ENCODE data around the gene COQ5.

Gene COQ5

GRCh38 chr12:120500581-120500980, 28.4 kb downstream of the COQ5 start:
- Histone ChIP-seq H3K27ac (ENCODE audit: low read depth, low read length) (no peak overlapping the region), H4K20me1 (ENCODE audit: control insufficient read depth, insufficient read depth, low read depth, low read length) (peaks cover 11% of the 10 kb centered on the region), H3F3A (ENCODE audit: control insufficient read depth, insufficient read depth) (peaks cover 45% of the 10 kb centered on the region), H3K9me2 (replicated peaks; ENCODE audit: control insufficient read depth, low read length) (no peaks in the 10 kb centered on the region), H3K36me3 (ENCODE audit: control insufficient read depth, low read length) (peaks cover 63% of the 10 kb centered on the region), H3K9me3 (ENCODE audit: control insufficient read depth, insufficient read depth, low read length) (no peaks in the 10 kb centered on the region), H3K4me1 (ENCODE audit: control insufficient read depth, low read length) (peaks cover 11% of the 10 kb centered on the region), H3K27me3 (ENCODE audit: control insufficient read depth, low read length) (no peaks in the 10 kb centered on the region), H3K79me2 (ENCODE audit: control insufficient read depth, low read length) (peaks cover 25% of the 10 kb centered on the region), H3K4me2 (ENCODE audit: low read length) (no peak overlapping the region), H3K4me3 (ENCODE audit: low read length) (no peak overlapping the region)
- TF ChIP-seq, protein P1, sequence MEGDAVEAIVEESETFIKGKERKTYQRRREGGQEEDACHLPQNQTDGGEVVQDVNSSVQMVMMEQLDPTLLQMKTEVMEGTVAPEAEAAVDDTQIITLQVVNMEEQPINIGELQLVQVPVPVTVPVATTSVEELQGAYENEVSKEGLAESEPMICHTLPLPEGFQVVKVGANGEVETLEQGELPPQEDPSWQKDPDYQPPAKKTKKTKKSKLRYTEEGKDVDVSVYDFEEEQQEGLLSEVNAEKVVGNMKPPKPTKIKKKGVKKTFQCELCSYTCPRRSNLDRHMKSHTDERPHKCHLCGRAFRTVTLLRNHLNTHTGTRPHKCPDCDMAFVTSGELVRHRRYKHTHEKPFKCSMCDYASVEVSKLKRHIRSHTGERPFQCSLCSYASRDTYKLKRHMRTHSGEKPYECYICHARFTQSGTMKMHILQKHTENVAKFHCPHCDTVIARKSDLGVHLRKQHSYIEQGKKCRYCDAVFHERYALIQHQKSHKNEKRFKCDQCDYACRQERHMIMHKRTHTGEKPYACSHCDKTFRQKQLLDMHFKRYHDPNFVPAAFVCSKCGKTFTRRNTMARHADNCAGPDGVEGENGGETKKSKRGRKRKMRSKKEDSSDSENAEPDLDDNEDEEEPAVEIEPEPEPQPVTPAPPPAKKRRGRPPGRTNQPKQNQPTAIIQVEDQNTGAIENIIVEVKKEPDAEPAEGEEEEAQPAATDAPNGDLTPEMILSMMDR (IDR thresholded peaks at IDR 0.05; ENCODE audit: low read depth, low read length, poor library complexity, severe bottlenecking): no peak
- no peak for TF ChIP-seq EZH2phosphoT487 (IDR thresholded peaks at IDR 0.05; ENCODE audit: borderline replicate concordance, low read length)

GRCh38 chr12:120498870-120499515, 30.0 kb downstream of the COQ5 start:
- Histone ChIP-seq H3K4me1 (ENCODE audit: control insufficient read depth, low read length) (peaks cover 20% of the 10 kb centered on the region), H3F3A (ENCODE audit: control insufficient read depth, insufficient read depth) (peaks cover 44% of the 10 kb centered on the region), H3K36me3 (ENCODE audit: control insufficient read depth, low read length) (peaks cover 56% of the 10 kb centered on the region), H3K27ac (ENCODE audit: low read depth, low read length) (no peak overlapping the region), H3K9me2 (replicated peaks; ENCODE audit: control insufficient read depth, low read length) (no peaks in the 10 kb centered on the region), H3K4me3 (ENCODE audit: low read length) (no peak overlapping the region), H3K27me3 (ENCODE audit: control insufficient read depth, low read length) (no peaks in the 10 kb centered on the region), H4K20me1 (ENCODE audit: control insufficient read depth, insufficient read depth, low read depth, low read length) (peaks cover 11% of the 10 kb centered on the region), H3K4me2 (ENCODE audit: low read length) (no peak overlapping the region), H3K79me2 (ENCODE audit: control insufficient read depth, low read length) (peaks cover 34% of the 10 kb centered on the region), H3K9me3 (ENCODE audit: control insufficient read depth, insufficient read depth, low read length) (no peaks in the 10 kb centered on the region)
- no peak for TF ChIP-seq EZH2phosphoT487 (IDR thresholded peaks at IDR 0.05; ENCODE audit: borderline replicate concordance, low read length)
- TF ChIP-seq, protein P1 (IDR thresholded peaks at IDR 0.05; ENCODE audit: low read depth, low read length, poor library complexity, severe bottlenecking): no peak

DNA sequence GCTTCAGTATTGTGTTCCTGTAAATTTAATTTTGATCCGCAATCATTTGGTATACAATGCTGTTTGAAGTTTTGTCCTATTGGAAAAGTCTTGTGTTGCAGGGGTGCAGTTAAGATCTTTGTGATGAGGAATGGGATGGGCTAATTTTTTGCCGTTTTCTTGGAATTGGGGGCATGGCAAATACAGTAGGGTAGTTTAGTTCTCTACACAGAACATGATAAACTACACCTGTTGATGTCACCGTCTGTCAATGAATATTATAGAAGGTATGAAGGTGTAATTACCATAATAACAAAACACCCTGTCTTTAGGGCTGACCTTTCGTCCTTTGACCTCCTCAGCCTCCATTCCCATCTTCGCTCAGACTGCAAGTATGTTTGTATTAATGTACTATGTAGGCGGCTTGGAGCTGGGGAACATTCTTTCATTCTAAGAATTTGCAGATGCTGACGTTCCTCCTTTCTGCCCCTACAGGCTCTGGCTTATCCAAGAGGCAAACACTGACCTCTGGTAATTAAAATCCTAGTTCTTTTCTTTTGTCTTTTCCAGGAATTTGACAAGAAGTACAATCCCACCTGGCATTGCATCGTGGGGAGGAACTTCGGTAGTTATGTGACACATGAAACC, 31.3 kb downstream of the COQ5 start:
- TF ChIP-seq, protein P1 (IDR thresholded peaks at IDR 0.05; ENCODE audit: low read depth, low read length, poor library complexity, severe bottlenecking): no peak
- TF ChIP-seq EZH2phosphoT487 (IDR thresholded peaks at IDR 0.05; ENCODE audit: borderline replicate concordance, low read length): no peak
- peaks cover 20% of the 10 kb centered on the region for H3K4me1 ChIP-seq (ENCODE audit: control insufficient read depth, low read length)
- peaks cover 11% of the 10 kb centered on the region for H4K20me1 ChIP-seq (ENCODE audit: control insufficient read depth, insufficient read depth, low read depth, low read length)
- H3F3A ChIP-seq (ENCODE audit: control insufficient read depth, insufficient read depth): peaks cover 42% of the 10 kb centered on the region
- H3K27me3 ChIP-seq (ENCODE audit: control insufficient read depth, low read length): no peaks in the 10 kb centered on the region
- peaks cover 47% of the 10 kb centered on the region for H3K36me3 ChIP-seq (ENCODE audit: control insufficient read depth, low read length)
- no peaks in the 10 kb centered on the region for H3K9me3 ChIP-seq (ENCODE audit: control insufficient read depth, insufficient read depth, low read length)
- peak overlapping the region; percentile 97 for H3K4me3 ChIP-seq (ENCODE audit: low read length)
- no peaks in the 10 kb centered on the region for H3K9me2 ChIP-seq (replicated peaks; ENCODE audit: control insufficient read depth, low read length)
- peaks cover 34% of the 10 kb centered on the region for H3K79me2 ChIP-seq (ENCODE audit: control insufficient read depth, low read length)
- H3K4me2 ChIP-seq (ENCODE audit: low read length): peak overlapping the region; percentile 99
- H3K27ac ChIP-seq (ENCODE audit: low read depth, low read length): peak overlapping the region; percentile 83
